H9 (cell line): ENCODE measurements around the gene POU6F2. TPM values are rescaled to one million over a fixed set of nuclear protein-coding genes. Genes with fewer than 3 reads are reported as not detected.

ENCODE experiments used
- DNase-seq: peaks from one replicate; pipeline ENCODE4 v3.0.0-alpha.2; 2017
- H2AFZ ChIP-seq: one replicate; pipeline ENCODE4 v1.6.1; 2013; ENCODE audit warnings: mild to moderate bottlenecking, low read length, control low read depth, moderate library complexity
- H2AK5ac ChIP-seq: 2 replicates; pipeline ENCODE4 v1.6.1; 2013; ENCODE audit warnings: low read length, control low read depth, mixed read lengths; ENCODE audit not compliant: insufficient read length
- H2BK120ac ChIP-seq: one replicate; pipeline ENCODE4 v1.6.1; 2013; ENCODE audit warnings: low read depth, mild to moderate bottlenecking, low read length, control low read depth, inconsistent platforms; ENCODE audit not compliant: poor library complexity, severe bottlenecking
- H2BK12ac ChIP-seq: 2 replicates; pipeline ENCODE4 v1.6.1; 2013; ENCODE audit warnings: low read length, control low read depth, mixed read lengths, low read depth; ENCODE audit not compliant: insufficient read length
- H2BK15ac ChIP-seq: 2 replicates; pipeline ENCODE4 v1.6.1; 2013; ENCODE audit warnings: low read depth, low read length, control low read depth
- H2BK20ac ChIP-seq: one replicate; pipeline ENCODE4 v1.6.1; 2013; ENCODE audit warnings: low read depth, mild to moderate bottlenecking, low read length, control low read depth, inconsistent platforms; ENCODE audit not compliant: poor library complexity, severe bottlenecking
- H2BK5ac ChIP-seq: 2 replicates; pipeline ENCODE4 v1.6.1; 2013; ENCODE audit warnings: low read length, control low read depth, mixed read lengths; ENCODE audit not compliant: insufficient read length
- H3K14ac ChIP-seq: 2 replicates; pipeline ENCODE4 v1.6.1; 2013; ENCODE audit warnings: low read length, control low read depth; ENCODE audit not compliant: insufficient read depth
- H3K18ac ChIP-seq: 2 replicates; pipeline ENCODE4 v1.6.1; 2013; ENCODE audit warnings: low read depth, mild to moderate bottlenecking, mixed read lengths, low read length, control low read depth; ENCODE audit not compliant: insufficient read length
- H3K23ac ChIP-seq: 2 replicates; pipeline ENCODE4 v1.6.1; 2013; ENCODE audit warnings: low read length, control low read depth, mixed read lengths, low read depth; ENCODE audit not compliant: insufficient read length
- H3K23me2 ChIP-seq: 2 replicates; pipeline ENCODE4 v1.6.1; 2013; ENCODE audit warnings: low read depth, mild to moderate bottlenecking, mixed read lengths, low read length, control low read depth; ENCODE audit not compliant: insufficient read length, poor library complexity, severe bottlenecking
- H3K27ac ChIP-seq: 2 replicates; pipeline ENCODE4 v1.5.1; 2013; ENCODE audit warnings: low read length, control low read depth, mixed read lengths, low read depth; ENCODE audit not compliant: insufficient read length
- H3K27me3 ChIP-seq: 2 replicates; pipeline ENCODE4 v1.6.1; 2013; ENCODE audit warnings: low read length, control low read depth, inconsistent platforms; ENCODE audit not compliant: insufficient read depth
- H3K4ac ChIP-seq: 2 replicates; pipeline ENCODE4 v1.6.1; 2013; ENCODE audit warnings: low read depth, mild to moderate bottlenecking, control low read depth, inconsistent platforms, low read length, moderate library complexity
- H3K4me1 ChIP-seq: 2 replicates; pipeline ENCODE4 v1.6.1; 2013; ENCODE audit warnings: low read length, control low read depth, inconsistent platforms; ENCODE audit not compliant: insufficient read depth
- H3K4me2 ChIP-seq: 2 replicates; pipeline ENCODE4 v1.6.1; 2013; ENCODE audit warnings: low read length, control low read depth, mixed read lengths; ENCODE audit not compliant: insufficient read length, insufficient read depth
- H3K56ac ChIP-seq: 2 replicates; pipeline ENCODE4 v1.6.1; 2013; ENCODE audit warnings: low read depth, mild to moderate bottlenecking, mixed read lengths, low read length, control low read depth; ENCODE audit not compliant: insufficient read length
- H3K79me1 ChIP-seq: 2 replicates; pipeline ENCODE4 v1.6.1; 2013; ENCODE audit warnings: low read depth, mild to moderate bottlenecking, moderate library complexity, low read length, control low read depth, inconsistent platforms; ENCODE audit not compliant: insufficient read depth, poor library complexity, severe bottlenecking
- H3K79me2 ChIP-seq: 2 replicates; pipeline ENCODE4 v1.6.1; 2013; ENCODE audit warnings: low read length, control low read depth, inconsistent platforms; ENCODE audit not compliant: insufficient read depth
- H3K9ac ChIP-seq: 2 replicates; pipeline ENCODE4 v1.6.1; 2013; ENCODE audit warnings: low read length, control low read depth, mixed read lengths; ENCODE audit not compliant: insufficient read length; ENCODE audit errors: extremely low read depth
- H3K9me3 ChIP-seq: one replicate; pipeline ENCODE4 v1.6.1; 2013; ENCODE audit warnings: low read depth, low read length, inconsistent platforms; ENCODE audit not compliant: control insufficient read depth
- H3T11ph ChIP-seq: one replicate; pipeline ENCODE4 v1.6.1; 2013; ENCODE audit warnings: mild to moderate bottlenecking, low read length, control low read depth, inconsistent platforms
- H4K20me1 ChIP-seq: one replicate; pipeline ENCODE4 v1.6.1; 2013; ENCODE audit not compliant: control insufficient read depth, insufficient read length, insufficient read depth
- H4K5ac ChIP-seq: 2 replicates; pipeline ENCODE4 v1.6.1; 2013; ENCODE audit warnings: low read depth, mild to moderate bottlenecking, mixed read lengths, low read length, control low read depth; ENCODE audit not compliant: insufficient read length
- H4K8ac ChIP-seq: replicated peaks from 2 replicates; pipeline ENCODE4 v1.6.1; 2013; ENCODE audit warnings: low read length, control low read depth, mixed read lengths, low read depth; ENCODE audit not compliant: insufficient read length
- H4K91ac ChIP-seq: 2 replicates; pipeline ENCODE4 v1.6.1; 2013; ENCODE audit warnings: low read depth, mild to moderate bottlenecking, moderate library complexity, mixed read lengths, low read length, control low read depth; ENCODE audit not compliant: insufficient read length
- H3K27ac Mint-ChIP-seq, 3 experiments: 2 replicates in 2 of 3; 3 replicates in 1 of 3; pipeline ENCODE4 v1.8.0; 2020 to 2021; ENCODE audit warnings: mixed read lengths in 3 of 3, mild to moderate bottlenecking in 1 of 3, moderate library complexity in 1 of 3
- H3K27me3 Mint-ChIP-seq: 2 replicates; pipeline ENCODE4 v1.8.0; 2021; ENCODE audit warnings: low read depth, mild to moderate bottlenecking, moderate library complexity, mixed read lengths
- H3K36me3 Mint-ChIP-seq, 3 experiments: 2 replicates in 2 of 3; 3 replicates in 1 of 3; pipeline ENCODE4 v1.8.0; 2020 to 2021; ENCODE audit warnings: low read depth in 3 of 3, mixed read lengths in 3 of 3; ENCODE audit not compliant: insufficient read depth in 1 of 3
- H3K4me1 Mint-ChIP-seq, 2 experiments: 2 replicates each; pipeline ENCODE4 v1.8.0; 2020; ENCODE audit warnings: mixed read lengths in 2 of 2
- H3K4me3 Mint-ChIP-seq, 2 experiments: 2 replicates in 1 of 2; 3 replicates in 1 of 2; pipeline ENCODE4 v1.8.0; 2020 to 2021; ENCODE audit warnings: mild to moderate bottlenecking in 2 of 2, mixed read lengths in 2 of 2, moderate library complexity in 1 of 2
- H3K9me3 Mint-ChIP-seq, 2 experiments: 2 replicates in 1 of 2; 3 replicates in 1 of 2; pipeline ENCODE4 v1.8.0; 2020; ENCODE audit warnings: mild to moderate bottlenecking in 2 of 2, mixed read lengths in 2 of 2, moderate library complexity in 1 of 2
- WGBS: extraction: QIAGEN DNeasy Blood & Tissue Kit; methylation state at CpG from one replicate; pipeline ENCODE4 v1.1.7; 2013; ENCODE audit warnings: missing lambda C conversion rate, low lambda C conversion rate, mixed read lengths; ENCODE audit not compliant: insufficient read length; ENCODE audit errors: extremely low coverage; 5-methylcytosine and 5-hydroxymethylcytosine counted together
- total RNA-seq: library from RNA; stranded (reverse); gene quantifications from 2 replicates; pipeline ENCODE4 v1.2.1, GENCODE V29; 2021
- TF ChIP-seq, protein P1 (sequence below): fragments of 200-600 bp; sonication (generic); conservative IDR thresholded peaks from 3 replicates; pipeline ENCODE4 v1.8.0; 2021; ENCODE audit warnings: antibody characterized with exemption, mild to moderate bottlenecking

Gene POU6F2
- total RNA-seq, 1 experiment from 2014 or later = 1.9 TPM

DNA sequence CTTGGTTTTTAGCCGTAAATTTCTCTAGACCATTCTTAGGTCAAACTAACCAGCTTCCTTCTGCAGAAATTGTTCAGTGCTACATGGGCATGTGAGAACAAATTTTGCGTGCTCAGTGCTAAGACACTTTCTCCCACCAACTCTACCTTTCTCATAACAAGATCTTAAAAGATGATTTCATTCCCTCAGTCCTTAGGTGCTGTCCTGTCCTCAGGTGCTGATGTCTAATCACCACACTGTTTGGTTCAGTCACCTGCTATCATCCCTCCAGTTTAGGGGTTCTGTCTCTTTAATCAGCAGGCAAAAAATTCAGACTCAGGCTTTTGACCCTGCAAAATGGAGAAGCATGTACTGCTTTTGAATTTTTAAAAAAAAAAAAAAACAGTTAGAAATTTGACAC is 361.0 kb downstream of the POU6F2 start:
- no peak overlapping the region for H3K4me3 Mint-ChIP-seq
- peaks cover 20 to 25% of the 10 kb centered on the region in 2 experiments for H3K4me1 Mint-ChIP-seq
- no peaks in the 10 kb centered on the region for H3K36me3 Mint-ChIP-seq
- Histone ChIP-seq H3K18ac (no peak overlapping the region), H3K79me1 (no peaks in the 10 kb centered on the region), H3K23ac (no peak overlapping the region), H2BK20ac (no peak overlapping the region), H3K4me1 (peaks cover 6% of the 10 kb centered on the region), H3K27ac (no peak overlapping the region), H2BK12ac (no peak overlapping the region), H4K20me1 (no peaks in the 10 kb centered on the region), H2BK5ac (no peak overlapping the region), H3K56ac (no peak overlapping the region), H4K8ac (no peak overlapping the region), H3K27me3 (no peaks in the 10 kb centered on the region), H2BK120ac (no peak overlapping the region), H4K91ac (no peak overlapping the region), H2AFZ (no peak overlapping the region), H2BK15ac (no peak overlapping the region), H2AK5ac (no peak overlapping the region), H3K14ac (no peak overlapping the region), H3K9ac (no peak overlapping the region), H3K9me3 (no peaks in the 10 kb centered on the region), H3K4me2 (no peak overlapping the region), H3K79me2 (no peaks in the 10 kb centered on the region), H3T11ph (no peak overlapping the region), H4K5ac (no peak overlapping the region), H3K4ac (no peak overlapping the region), H3K23me2 (no peaks in the 10 kb centered on the region)
- no CpG with 5 or more reads among the region's 2 CpGs for WGBS
- H3K9me3 Mint-ChIP-seq = no peaks in the 10 kb centered on the region
- no peak for DNase-seq
- H3K27me3 Mint-ChIP-seq = peaks cover 4% of the 10 kb centered on the region
- TF ChIP-seq, protein P1, sequence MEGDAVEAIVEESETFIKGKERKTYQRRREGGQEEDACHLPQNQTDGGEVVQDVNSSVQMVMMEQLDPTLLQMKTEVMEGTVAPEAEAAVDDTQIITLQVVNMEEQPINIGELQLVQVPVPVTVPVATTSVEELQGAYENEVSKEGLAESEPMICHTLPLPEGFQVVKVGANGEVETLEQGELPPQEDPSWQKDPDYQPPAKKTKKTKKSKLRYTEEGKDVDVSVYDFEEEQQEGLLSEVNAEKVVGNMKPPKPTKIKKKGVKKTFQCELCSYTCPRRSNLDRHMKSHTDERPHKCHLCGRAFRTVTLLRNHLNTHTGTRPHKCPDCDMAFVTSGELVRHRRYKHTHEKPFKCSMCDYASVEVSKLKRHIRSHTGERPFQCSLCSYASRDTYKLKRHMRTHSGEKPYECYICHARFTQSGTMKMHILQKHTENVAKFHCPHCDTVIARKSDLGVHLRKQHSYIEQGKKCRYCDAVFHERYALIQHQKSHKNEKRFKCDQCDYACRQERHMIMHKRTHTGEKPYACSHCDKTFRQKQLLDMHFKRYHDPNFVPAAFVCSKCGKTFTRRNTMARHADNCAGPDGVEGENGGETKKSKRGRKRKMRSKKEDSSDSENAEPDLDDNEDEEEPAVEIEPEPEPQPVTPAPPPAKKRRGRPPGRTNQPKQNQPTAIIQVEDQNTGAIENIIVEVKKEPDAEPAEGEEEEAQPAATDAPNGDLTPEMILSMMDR = no peak
- H3K27ac Mint-ChIP-seq = no peak overlapping the region
